Measurements from ENCODE around the gene COQ4.

The COQ4 gene

DNA sequence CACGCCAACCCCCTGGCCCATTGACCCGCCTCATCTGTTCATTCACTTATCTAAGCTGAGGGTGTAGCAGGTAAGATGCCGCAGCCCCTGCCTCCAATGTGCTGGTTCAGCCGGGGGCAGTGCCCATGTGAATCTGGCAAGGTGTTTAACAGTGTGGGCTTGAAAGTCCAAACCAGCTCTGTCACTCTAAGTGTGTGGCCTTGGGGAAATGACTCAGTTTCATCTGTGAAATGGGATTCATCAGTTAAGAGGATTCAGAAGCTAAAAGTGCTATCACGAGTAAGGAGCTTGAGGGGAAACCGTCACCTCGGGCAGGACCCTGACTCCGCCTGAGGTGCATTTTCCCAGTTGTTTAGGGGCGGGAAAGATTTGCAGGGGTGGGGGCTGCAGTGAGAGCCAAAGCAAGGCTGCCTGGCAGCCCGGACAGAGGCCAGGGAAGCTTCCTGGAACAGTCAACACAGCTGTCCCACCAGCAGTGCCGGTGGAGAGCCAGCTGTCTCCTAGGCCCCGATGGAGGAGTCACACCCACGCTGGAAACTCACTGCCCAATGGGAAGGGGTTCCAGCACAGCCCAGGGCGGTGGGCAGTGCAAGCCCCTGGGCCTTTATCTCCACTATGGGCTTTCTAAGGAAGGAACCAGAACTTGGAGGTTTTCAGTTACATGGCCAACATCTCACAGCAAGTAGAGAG, 38.8 kb downstream of the COQ4 start:
- no peaks in the 10 kb centered on the region for H3K9me3 ChIP-seq (ENCODE audit: low read length)
- H3K36me3 ChIP-seq (ENCODE audit: insufficient read depth, low read length), result peaks cover 14% of the 10 kb centered on the region
- no peak overlapping the region for H2AFZ ChIP-seq (ENCODE audit: low read depth, low read length)
- H3K4me3 ChIP-seq (ENCODE audit: low read length), result no peak overlapping the region
- H3K4me1 ChIP-seq (ENCODE audit: insufficient read depth, low read length), result peaks cover 38% of the 10 kb centered on the region
- H3K27me3 ChIP-seq (ENCODE audit: insufficient read depth, low read length), result no peaks in the 10 kb centered on the region

DNA sequence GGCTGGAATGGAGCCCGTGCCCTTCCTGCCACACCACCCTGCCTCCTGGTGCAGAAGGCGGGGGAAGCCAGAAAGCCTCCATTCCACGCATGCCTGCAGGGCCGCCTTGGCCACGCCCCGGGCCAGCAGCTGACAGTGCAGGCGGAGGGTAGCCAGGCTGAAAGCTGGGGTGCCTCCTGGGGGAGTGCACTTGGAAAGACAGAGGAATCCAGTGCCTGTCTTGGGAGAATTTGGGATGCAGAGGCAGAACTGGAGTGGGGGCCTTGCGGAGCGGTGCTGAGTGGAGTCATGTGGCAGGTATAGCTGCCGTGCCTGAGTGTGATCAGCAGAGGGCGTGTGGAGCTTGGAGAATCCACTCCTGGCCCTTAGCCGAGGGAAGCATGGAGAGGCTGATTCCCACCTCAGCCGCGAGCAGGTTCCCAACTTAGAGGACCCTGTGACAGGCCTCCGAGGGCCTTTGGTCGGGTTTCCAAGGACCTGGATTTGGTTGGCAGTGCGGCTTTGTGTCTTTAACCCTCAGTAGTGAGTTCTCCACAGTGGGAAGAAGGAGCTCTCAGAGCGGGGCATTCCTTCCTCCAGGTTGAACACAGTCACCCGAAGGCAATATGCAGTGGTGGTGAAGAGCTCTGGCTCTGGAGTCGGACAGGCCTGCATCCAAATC, 39.5 kb downstream of the COQ4 start:
- Histone ChIP-seq H3K4me3 (ENCODE audit: low read length) (no peak overlapping the region), H3K4me1 (ENCODE audit: insufficient read depth, low read length) (peaks cover 38% of the 10 kb centered on the region), H3K9me3 (ENCODE audit: low read length) (no peaks in the 10 kb centered on the region), H2AFZ (ENCODE audit: low read depth, low read length) (no peak overlapping the region), H3K36me3 (ENCODE audit: insufficient read depth, low read length) (peaks cover 14% of the 10 kb centered on the region), H3K27me3 (ENCODE audit: insufficient read depth, low read length) (no peaks in the 10 kb centered on the region)

DNA sequence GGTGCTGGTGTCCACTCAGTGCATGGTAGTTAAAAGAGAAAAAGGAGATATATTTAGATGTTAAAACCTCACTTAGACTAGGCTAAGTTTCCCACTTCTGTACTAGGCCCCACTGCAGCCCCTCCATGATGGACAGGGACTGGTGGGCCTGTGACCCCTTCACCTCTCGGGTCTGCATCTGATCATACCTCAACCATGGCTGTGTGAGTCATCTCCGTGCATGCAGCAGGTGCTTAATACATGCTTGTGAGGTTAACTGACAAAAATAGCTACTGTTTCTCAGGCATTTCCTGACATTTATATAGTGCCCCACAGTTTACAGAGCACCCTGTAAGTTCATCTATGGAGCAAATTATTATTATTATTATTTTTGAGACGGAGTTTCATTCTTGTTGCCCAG, 40.1 kb downstream of the COQ4 start:
- Histone ChIP-seq H3K4me3 (ENCODE audit: low read length) (no peak overlapping the region), H3K4me1 (ENCODE audit: insufficient read depth, low read length) (peaks cover 38% of the 10 kb centered on the region), H3K36me3 (ENCODE audit: insufficient read depth, low read length) (peaks cover 9% of the 10 kb centered on the region), H3K9me3 (ENCODE audit: low read length) (no peaks in the 10 kb centered on the region), H2AFZ (ENCODE audit: low read depth, low read length) (no peak overlapping the region), H3K27me3 (ENCODE audit: insufficient read depth, low read length) (no peaks in the 10 kb centered on the region)

DNA sequence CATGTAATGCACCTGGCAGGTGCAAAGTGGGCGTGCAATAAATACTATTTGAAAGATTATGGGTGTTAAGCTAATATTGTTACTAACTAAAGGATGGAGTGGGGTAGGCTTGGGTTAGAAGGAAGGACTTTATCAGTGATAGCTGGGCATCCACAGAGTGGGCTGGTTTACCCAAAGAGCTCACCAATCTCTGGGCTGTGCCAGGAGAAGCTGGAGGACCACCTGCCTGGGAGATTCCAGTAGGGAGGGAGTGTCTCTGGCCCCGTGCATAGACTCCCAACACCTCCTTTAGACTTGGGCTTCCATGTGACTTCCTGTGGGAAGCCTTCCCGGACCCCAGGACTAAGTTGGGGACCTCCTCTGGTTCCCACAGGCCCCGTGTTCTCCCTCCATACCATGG, 42.9 kb downstream of the COQ4 start:
- H3K4me3 ChIP-seq (ENCODE audit: low read length), result no peak overlapping the region

DNA sequence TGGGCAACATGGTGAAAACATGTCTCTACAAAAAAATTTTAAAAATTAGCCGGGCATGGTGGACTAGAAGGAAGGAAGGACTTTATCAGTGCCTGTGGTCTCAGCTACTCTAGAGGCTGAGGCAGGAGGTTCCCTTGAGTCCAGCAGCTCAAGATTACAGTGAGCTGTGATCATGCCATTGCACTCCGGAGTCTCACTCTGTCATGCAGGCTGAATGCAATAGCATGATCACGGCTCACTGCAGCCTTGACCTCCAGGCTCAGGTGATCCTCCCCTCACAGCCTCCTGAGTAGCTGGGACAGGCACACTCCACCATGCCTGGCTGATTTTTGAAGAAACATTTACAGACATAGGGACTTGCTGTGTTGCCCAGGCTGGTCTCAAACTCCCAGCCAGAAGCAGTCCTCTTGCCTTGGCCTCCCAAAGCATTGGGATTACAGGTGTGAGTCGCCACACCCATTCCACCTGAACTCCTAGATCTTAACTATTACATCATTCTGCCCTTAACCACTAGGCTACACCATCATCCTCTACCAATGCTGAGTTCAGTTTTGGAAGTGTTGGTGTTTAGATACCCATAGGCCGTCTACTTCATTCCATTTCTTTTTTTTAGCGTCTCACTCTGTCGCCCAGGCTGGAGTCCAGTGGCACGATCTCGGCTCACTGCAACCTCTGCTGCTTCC, 46.5 kb downstream of the COQ4 start:
- Histone ChIP-seq H3K9me3 (ENCODE audit: low read length) (no peaks in the 10 kb centered on the region), H3K27me3 (ENCODE audit: insufficient read depth, low read length) (no peaks in the 10 kb centered on the region), H3K36me3 (ENCODE audit: insufficient read depth, low read length) (no peaks in the 10 kb centered on the region), H3K4me1 (ENCODE audit: insufficient read depth, low read length) (peaks cover 33% of the 10 kb centered on the region), H3K4me3 (ENCODE audit: low read length) (no peak overlapping the region), H2AFZ (ENCODE audit: low read depth, low read length) (no peak overlapping the region)

More for the DNA sequence above, 42.9 kb downstream of the COQ4 start:
- Histone ChIP-seq H3K4me1 (ENCODE audit: insufficient read depth, low read length) (peaks cover 43% of the 10 kb centered on the region), H3K36me3 (ENCODE audit: insufficient read depth, low read length) (no peaks in the 10 kb centered on the region), H2AFZ (ENCODE audit: low read depth, low read length) (no peak overlapping the region), H3K9me3 (ENCODE audit: low read length) (no peaks in the 10 kb centered on the region), H3K27me3 (ENCODE audit: insufficient read depth, low read length) (no peaks in the 10 kb centered on the region)

DNA sequence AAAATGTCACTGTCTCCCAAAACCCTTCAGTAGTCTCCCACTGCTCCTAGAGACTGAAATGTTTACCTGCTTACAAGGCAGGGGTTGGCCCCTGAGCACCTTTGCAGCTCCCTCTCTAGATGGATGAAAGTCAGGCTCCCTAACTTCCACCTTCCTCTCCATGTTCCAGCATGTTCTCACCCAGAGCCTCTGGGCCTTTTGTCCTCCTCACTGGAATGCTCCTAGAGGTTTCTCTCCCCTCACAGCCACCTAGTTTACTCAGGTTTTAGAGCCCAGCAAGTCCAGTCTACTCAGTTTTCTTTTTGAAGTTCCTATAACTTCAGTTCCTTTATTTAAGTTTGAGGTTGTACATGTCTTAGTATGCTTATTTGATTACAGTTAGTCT, 47.7 kb downstream of the COQ4 start:
- H3K9me3 ChIP-seq (ENCODE audit: low read length), result no peaks in the 10 kb centered on the region
- no peaks in the 10 kb centered on the region for H3K27me3 ChIP-seq (ENCODE audit: insufficient read depth, low read length)
- H3K36me3 ChIP-seq (ENCODE audit: insufficient read depth, low read length), result peaks cover 7% of the 10 kb centered on the region
- peak overlapping the region; percentile 87 for H3K4me3 ChIP-seq (ENCODE audit: low read length)
- no peak overlapping the region for H2AFZ ChIP-seq (ENCODE audit: low read depth, low read length)
- peaks cover 25% of the 10 kb centered on the region for H3K4me1 ChIP-seq (ENCODE audit: insufficient read depth, low read length)

DNA sequence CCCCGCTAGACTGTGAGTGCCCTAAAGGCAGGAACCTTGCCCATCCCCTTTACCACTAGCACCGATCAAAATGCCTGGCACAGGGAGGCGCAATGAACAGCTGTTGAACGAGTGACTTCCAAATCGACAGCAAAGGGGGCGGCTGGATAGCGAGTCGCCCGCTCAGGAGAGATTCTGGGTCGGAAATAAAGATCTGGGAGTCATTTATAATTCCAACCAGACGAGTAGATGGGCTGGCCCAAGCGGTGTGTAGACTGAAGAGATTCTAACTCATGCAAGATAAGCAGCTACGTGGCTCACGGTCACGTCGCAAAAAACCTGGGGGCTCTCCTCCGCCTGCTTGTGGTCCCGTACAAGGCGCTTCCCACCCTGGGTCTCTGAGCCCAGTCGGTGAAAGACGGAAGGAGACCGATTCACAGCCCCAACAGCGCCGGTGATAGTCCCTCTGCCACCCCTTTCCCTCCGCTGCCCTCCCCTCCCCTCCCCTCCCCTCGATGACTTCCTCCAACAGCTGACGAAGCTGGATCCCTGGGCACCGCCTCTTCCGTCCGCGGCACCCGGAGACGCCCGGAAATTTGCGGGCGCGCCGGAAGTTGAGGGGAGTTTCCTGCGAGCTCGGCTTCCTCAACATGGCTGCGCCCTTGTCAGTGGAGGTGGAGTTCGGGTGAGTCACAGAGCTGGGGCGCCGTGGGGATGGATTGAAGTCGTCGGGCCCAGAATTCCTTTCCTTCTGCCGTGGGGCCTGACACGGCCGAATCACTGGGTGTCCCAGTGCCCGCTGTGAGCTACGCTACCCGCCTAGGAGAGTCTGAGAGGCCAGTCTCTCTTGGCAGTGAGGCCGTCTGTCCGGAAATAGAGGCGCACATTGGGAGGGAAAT, 48.4 kb downstream of the COQ4 start, which contains the start of gene URM1:
Gene URM1, plus strand, starts transcription at position 623 of the 878 bp plus-strand sequence. Its CDS starts 7 bp downstream, at position 630.
- Histone ChIP-seq H2AFZ (ENCODE audit: low read depth, low read length) (no peak within 1 kb of the TSS), H3K36me3 (ENCODE audit: insufficient read depth, low read length) (peaks cover 7% of the 10 kb centered on the region), H3K4me1 (ENCODE audit: insufficient read depth, low read length) (peaks cover 19% of the 10 kb centered on the region), H3K27me3 (ENCODE audit: insufficient read depth, low read length) (no peaks in the 10 kb centered on the region), H3K9me3 (ENCODE audit: low read length) (no peaks in the 10 kb centered on the region), H3K4me3 (ENCODE audit: low read length) (peak within 1 kb of the TSS; percentile 87)

DNA sequence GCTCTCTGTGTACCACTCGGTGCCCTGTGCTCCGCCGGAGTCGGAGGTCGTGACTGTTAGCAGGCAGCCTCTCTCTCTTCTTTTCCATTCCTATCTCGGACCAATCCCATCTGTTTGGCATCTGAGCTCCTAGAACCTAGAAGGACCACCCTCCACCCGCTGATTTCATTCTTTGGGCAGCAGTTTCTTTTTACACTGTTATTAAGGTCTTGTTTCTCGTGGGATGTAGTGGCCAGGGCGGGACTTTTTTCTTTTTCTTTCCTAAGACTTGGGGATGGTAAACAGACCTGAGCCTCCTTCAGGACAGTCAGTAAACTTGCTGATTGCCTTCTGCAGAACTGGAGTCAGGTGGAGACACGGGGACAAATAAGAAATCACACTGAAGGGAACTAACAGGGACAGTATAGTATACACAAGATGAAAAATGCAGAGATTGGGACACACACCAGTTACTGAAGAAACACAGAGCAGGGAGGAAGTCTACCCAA, 49.0 kb downstream of the COQ4 start:
- Histone ChIP-seq H2AFZ (ENCODE audit: low read depth, low read length) (no peak overlapping the region), H3K27me3 (ENCODE audit: insufficient read depth, low read length) (no peaks in the 10 kb centered on the region), H3K4me3 (ENCODE audit: low read length) (peak overlapping the region; percentile 87), H3K36me3 (ENCODE audit: insufficient read depth, low read length) (peaks cover 7% of the 10 kb centered on the region), H3K9me3 (ENCODE audit: low read length) (no peaks in the 10 kb centered on the region), H3K4me1 (ENCODE audit: insufficient read depth, low read length) (peaks cover 18% of the 10 kb centered on the region)

DNA sequence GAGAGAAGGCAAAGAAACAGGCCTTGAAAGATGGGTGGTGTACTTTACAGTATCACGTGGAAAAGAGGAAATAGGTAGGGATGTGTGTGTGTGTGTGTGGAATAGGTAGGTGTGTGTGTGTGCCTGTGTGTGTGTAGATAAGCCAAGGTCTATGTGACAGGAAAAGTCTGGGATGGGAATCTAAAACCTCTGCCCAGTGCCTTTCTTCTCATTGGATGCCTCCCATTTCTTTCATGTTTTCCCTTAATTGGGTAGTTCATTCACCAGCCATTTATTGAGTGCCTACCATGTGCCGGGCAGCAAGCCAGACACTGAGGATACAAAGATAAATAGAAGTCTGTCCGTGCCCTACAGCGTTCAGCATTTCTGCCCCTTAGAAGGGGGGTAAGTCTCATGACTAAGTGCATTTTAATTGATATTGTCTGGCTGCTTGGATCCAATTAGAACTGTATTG, 49.6 kb downstream of the COQ4 start:
- no peaks in the 10 kb centered on the region for H3K27me3 ChIP-seq (ENCODE audit: insufficient read depth, low read length)
- no peaks in the 10 kb centered on the region for H3K9me3 ChIP-seq (ENCODE audit: low read length)
- peaks cover 7% of the 10 kb centered on the region for H3K36me3 ChIP-seq (ENCODE audit: insufficient read depth, low read length)
- peaks cover 18% of the 10 kb centered on the region for H3K4me1 ChIP-seq (ENCODE audit: insufficient read depth, low read length)
- H2AFZ ChIP-seq (ENCODE audit: low read depth, low read length), result no peak overlapping the region
- H3K4me3 ChIP-seq (ENCODE audit: low read length), result peak overlapping the region; percentile 87

DNA sequence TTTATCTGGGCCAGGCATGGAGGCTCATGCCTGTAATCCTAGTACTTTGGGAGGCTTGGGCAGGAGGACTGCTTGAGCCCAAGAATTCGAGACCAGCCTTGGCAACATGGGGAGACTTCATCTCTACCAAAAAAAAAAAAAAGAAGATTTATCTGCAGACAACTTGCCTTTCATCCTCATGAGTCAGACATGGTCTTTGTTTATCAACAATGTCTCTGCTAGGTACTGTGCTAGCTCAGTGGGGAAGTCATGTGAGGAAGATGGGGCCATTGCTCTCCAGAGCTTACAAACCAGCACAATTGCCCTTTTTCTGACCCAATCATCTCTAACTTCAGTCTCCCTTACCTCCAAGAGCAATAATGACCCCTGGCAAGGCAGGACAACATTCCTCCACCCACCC, 50.1 kb downstream of the COQ4 start:
- no peak overlapping the region for H2AFZ ChIP-seq (ENCODE audit: low read depth, low read length)
- no peaks in the 10 kb centered on the region for H3K27me3 ChIP-seq (ENCODE audit: insufficient read depth, low read length)
- H3K4me3 ChIP-seq (ENCODE audit: low read length), result peak overlapping the region; percentile 87
- no peaks in the 10 kb centered on the region for H3K9me3 ChIP-seq (ENCODE audit: low read length)
- peaks cover 18% of the 10 kb centered on the region for H3K4me1 ChIP-seq (ENCODE audit: insufficient read depth, low read length)
- peaks cover 10% of the 10 kb centered on the region for H3K36me3 ChIP-seq (ENCODE audit: insufficient read depth, low read length)

DNA sequence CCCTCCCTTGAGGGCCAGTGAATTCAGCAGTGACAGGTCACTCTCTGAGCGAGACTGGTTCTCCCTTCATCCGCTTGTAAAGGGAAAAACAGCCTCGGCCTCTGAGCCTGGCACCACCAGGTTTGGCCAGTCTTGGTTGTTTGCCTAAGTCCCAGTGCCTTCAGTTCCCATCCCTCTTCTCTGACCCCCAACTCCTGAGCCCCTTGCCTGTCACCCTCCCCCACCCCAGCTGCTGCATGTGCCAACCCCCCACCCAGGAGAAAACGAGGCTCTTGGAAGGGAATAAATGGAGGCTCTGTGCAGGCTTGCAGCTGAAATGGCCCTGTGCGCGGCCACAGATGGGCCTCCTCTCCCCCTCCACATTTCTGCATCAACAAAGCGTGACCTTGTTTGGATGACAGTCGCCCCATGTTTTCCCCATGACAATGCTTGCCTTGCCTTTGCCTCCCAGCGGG, 51.6 kb downstream of the COQ4 start:
- H2AFZ ChIP-seq (ENCODE audit: low read depth, low read length), result no peak overlapping the region
- H3K4me3 ChIP-seq (ENCODE audit: low read length), result no peak overlapping the region
- H3K36me3 ChIP-seq (ENCODE audit: insufficient read depth, low read length), result peaks cover 19% of the 10 kb centered on the region
- H3K27me3 ChIP-seq (ENCODE audit: insufficient read depth, low read length), result no peaks in the 10 kb centered on the region
- H3K9me3 ChIP-seq (ENCODE audit: low read length), result no peaks in the 10 kb centered on the region
- peaks cover 18% of the 10 kb centered on the region for H3K4me1 ChIP-seq (ENCODE audit: insufficient read depth, low read length)

DNA sequence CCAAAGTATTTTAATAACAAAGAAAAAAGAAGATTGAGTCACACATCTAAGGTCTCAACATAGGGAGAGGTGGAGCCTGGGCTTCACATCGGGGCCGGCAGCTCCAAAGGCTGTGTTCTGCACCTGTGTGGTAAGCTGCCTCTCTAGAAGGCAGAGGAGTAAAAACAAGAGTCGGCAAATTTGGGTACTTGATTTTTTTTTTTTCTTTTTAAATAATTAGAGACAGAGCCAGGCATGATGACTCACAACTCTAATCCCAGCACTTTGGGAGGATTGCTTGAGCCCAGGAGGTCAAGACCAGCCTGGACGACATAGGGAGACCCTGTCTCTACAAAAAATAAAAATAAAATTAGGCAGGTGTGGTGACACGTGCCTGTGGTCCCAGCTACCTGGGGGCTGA, 53.2 kb downstream of the COQ4 start:
- Histone ChIP-seq H3K36me3 (ENCODE audit: insufficient read depth, low read length) (peaks cover 22% of the 10 kb centered on the region), H2AFZ (ENCODE audit: low read depth, low read length) (no peak overlapping the region), H3K9me3 (ENCODE audit: low read length) (no peaks in the 10 kb centered on the region), H3K27me3 (ENCODE audit: insufficient read depth, low read length) (no peaks in the 10 kb centered on the region), H3K4me1 (ENCODE audit: insufficient read depth, low read length) (peaks cover 13% of the 10 kb centered on the region), H3K4me3 (ENCODE audit: low read length) (no peak overlapping the region)
